GM12801 (cell line): ENCODE data around the gene PCDHA1.

ENCODE experiments used
- TF ChIP-seq, protein P1 (sequence below): IDR thresholded peaks from one replicate; pipeline ENCODE4 v1.5.1; 2011; ENCODE audit warnings: control low read depth; ENCODE audit not compliant: insufficient read length; ENCODE audit errors: extremely low read depth

Gene PCDHA1

DNA sequence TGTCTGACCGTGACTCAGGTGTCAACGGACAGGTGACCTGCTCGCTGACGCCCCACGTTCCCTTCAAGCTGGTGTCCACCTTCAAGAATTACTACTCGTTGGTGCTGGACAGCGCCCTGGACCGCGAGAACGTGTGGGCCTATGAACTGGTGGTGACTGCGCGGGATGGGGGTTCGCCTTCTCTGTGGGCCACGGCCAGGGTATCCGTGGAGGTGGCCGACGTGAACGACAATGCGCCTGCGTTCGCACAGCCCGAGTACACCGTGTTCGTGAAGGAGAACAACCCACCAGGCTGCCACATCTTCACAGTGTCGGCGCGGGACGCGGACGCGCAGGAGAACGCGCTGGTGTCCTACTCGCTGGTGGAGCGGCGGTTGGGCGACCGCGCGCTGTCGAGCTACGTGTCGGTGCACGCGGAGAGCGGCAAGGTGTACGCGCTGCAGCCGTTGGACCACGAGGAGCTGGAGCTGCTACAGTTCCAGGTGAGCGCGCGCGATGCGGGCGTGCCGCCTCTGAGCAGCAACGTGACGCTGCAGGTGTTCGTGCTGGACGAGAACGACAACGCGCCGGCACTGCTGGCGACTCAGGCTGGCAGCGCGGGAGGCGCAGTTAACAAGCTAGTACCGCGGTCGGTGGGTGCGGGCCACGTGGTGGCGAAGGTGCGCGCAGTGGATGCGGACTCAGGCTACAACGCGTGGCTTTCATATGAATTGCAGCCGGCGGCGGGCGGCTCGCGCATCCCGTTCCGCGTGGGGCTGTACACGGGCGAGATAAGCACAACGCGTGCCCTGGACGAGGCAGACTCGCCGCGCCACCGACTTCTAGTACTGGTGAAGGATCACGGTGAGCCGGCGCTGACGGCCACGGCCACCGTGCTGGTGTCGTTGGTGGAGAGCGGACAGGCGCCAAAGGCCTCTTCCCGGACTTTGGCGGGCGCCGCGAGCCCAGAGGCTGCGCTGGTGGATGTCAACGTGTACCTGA, 84.6 kb downstream of the PCDHA1 start:
- TF ChIP-seq, protein P1, sequence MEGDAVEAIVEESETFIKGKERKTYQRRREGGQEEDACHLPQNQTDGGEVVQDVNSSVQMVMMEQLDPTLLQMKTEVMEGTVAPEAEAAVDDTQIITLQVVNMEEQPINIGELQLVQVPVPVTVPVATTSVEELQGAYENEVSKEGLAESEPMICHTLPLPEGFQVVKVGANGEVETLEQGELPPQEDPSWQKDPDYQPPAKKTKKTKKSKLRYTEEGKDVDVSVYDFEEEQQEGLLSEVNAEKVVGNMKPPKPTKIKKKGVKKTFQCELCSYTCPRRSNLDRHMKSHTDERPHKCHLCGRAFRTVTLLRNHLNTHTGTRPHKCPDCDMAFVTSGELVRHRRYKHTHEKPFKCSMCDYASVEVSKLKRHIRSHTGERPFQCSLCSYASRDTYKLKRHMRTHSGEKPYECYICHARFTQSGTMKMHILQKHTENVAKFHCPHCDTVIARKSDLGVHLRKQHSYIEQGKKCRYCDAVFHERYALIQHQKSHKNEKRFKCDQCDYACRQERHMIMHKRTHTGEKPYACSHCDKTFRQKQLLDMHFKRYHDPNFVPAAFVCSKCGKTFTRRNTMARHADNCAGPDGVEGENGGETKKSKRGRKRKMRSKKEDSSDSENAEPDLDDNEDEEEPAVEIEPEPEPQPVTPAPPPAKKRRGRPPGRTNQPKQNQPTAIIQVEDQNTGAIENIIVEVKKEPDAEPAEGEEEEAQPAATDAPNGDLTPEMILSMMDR = no peak

DNA sequence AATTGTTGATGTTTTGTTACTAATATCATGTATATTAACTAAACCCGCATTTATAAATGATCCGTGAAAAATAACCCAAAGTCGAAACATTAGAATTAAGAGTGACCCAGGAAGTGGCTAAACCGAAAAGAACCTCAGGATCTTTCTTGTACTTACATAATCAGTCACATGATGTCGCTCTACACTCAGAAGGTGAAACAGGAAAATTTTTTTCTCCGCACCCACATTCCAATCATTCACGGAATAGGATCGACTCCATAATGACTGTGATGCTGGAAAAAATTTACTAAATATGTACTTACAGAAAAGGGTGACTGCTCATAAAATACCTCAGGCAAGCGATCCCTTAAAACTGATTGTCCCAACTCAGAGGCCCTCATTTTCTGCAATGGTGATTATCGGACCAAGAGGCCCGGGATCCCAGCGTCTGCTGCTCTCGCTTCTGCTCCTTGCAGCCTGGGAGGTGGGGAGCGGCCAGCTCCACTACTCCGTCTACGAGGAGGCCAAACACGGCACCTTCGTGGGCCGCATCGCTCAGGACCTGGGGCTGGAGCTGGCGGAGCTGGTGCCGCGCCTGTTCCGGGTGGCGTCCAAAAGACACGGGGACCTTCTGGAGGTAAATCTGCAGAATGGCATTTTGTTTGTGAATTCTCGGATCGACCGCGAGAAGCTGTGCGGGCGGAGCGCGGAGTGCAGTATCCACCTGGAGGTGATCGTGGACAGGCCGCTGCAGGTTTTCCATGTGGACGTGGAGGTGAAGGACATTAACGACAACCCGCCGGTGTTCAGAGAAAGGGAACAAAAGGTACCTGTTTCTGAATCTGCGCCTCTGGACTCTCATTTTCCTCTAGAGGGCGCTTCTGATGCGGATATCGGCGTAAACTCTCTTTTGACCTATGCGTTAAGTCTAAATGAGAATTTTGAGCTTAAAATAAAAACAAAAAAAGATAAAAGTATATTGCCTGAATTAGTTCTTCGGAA, 89.4 kb downstream of the PCDHA1 start, which contains the start of gene PCDHA12:
Gene PCDHA12 (plus strand): TSS at position 224 of the 981 bp plus-strand sequence. CDS start 165 bp downstream, at position 389.
- TF ChIP-seq, protein P1 = no peak

DNA sequence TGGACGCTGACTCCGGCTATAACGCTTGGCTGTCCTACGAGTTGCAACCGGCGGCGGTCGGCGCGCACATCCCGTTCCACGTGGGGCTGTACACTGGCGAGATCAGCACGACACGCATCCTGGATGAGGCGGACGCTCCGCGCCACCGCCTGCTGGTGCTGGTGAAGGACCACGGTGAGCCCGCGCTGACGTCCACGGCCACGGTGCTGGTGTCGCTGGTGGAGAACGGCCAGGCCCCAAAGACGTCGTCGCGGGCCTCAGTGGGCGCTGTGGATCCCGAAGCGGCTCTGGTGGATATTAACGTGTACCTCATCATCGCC, 91.3 kb downstream of the PCDHA1 start:
- TF ChIP-seq, protein P1 = no peak

DNA sequence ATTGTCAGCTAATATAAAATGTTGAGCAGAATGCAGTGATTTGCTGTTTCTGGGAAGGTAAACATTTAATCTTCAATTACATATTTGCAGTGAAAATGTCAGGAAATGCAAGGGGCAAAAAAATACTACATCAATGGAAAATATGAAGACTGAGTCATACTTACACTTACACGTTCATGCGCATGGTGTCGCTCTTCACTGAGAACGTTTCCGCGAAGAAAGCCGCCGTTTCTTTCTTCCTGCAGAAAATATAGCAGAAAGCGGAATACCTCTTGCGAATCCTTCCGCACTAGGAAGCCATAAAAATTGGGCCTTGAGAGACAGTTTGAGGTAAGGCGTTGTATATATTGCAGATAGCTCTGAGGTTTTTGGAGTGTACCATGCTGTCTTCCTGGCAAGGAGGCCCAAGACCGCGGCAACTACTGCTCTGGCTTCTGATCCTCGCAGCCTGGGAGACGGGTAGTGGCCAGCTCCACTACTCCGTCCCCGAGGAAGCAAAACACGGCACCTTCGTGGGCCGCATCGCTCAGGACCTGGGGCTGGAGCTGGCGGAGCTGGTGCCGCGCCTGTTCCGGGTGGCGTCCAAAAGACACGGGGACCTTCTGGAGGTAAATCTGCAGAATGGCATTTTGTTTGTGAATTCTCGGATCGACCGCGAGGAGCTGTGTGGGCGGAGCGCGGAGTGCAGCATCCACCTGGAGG, 96.1 kb downstream of the PCDHA1 start, which contains the start of gene PCDHA13:
Gene PCDHA13 (plus strand): TSS at position 236 of the 702 bp plus-strand sequence. CDS start 145 bp downstream, at position 381.
- TF ChIP-seq, protein P1 = no peak

DNA sequence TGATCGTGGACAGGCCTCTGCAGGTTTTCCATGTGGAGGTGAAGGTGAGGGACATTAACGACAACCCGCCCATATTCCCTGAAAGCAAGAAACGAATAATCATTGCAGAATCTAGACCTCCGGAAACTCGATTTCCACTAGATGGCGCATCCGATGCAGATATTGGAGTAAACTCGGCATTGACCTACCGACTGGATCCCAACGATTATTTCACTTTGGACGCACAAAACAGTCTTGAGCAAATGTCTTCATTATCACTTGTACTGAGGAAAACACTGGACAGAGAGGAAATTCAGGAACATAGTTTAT, 96.6 kb downstream of the PCDHA1 start:
- TF ChIP-seq, protein P1 = no peak

DNA sequence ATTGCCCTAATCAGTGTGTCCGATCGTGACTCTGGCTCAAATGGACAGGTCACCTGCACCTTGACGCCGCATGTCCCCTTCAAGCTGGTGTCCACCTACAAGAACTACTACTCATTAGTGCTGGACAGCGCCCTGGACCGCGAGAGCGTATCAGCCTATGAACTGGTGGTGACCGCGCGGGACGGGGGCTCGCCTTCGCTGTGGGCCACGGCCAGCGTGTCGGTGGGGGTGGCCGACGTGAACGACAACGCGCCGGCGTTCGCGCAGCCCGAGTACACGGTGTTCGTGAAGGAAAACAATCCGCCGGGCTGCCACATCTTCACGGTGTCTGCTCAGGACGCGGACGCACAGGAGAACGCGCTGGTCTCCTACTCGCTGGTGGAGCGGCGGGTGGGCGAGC, 97.4 kb downstream of the PCDHA1 start:
- TF ChIP-seq, protein P1 = no peak
